NCI-H510A (cell line): ENCODE results near the gene STKLD1.

Source experiments
- DNase-seq: peaks from one replicate; lab custom pipeline; 2025; lab: John Stamatoyannopoulos, UW

The STKLD1 gene

GRCh38 chr9:133345596-133345995 lies 30.6 kb upstream of the STKLD1 start:
- DNase-seq, result no peak

- no peak for DNase-seq
Observed at GRCh38 chr9:133346021-133346785, 30.0 kb upstream of the STKLD1 start.

GRCh38 chr9:133347515-133347984 lies 28.6 kb upstream of the STKLD1 start:
- no peak for DNase-seq

GRCh38 chr9:133347985-133348717 lies 28.0 kb upstream of the STKLD1 start, which contains the start of the genes MED22 and RPL7A:
MED22 (minus strand) TSS chr9:133348131; CDS start chr9:133346662, 1,469 bp downstream.
RPL7A (plus strand) TSS chr9:133348218; CDS start chr9:133348244, 26 bp downstream.
- peak; percentile 85 for DNase-seq

GRCh38 chr9:133348718-133349573 lies 27.2 kb upstream of the STKLD1 start:
- DNase-seq, result no peak

- DNase-seq, result no peak
Observed at GRCh38 chr9:133349965-133350616, 26.1 kb upstream of the STKLD1 start.

GRCh38 chr9:133351526-133351907 lies 24.6 kb upstream of the STKLD1 start:
- DNase-seq, result no peak

GRCh38 chr9:133351908-133352634 lies 24.1 kb upstream of the STKLD1 start:
- no peak for DNase-seq

- no peak for DNase-seq
Observed at GRCh38 chr9:133352635-133353340, 23.4 kb upstream of the STKLD1 start.

GRCh38 chr9:133353548-133353947 lies 22.6 kb upstream of the STKLD1 start:
- DNase-seq, result no peak

- DNase-seq, result no peak
Observed at GRCh38 chr9:133354766-133355165, 21.4 kb upstream of the STKLD1 start.

GRCh38 chr9:133355881-133356357 lies 20.2 kb upstream of the STKLD1 start:
- DNase-seq, result no peak

GRCh38 chr9:133356391-133357091 lies 19.6 kb upstream of the STKLD1 start, which contains the start of the genes SURF1 and SURF2:
SURF1 (minus strand) TSS chr9:133356487; CDS start chr9:133356453, 34 bp downstream.
SURF2 (plus strand) TSS chr9:133356550; CDS start chr9:133356593, 43 bp downstream.
- peak; percentile 73 for DNase-seq

- no peak for DNase-seq
Observed at GRCh38 chr9:133357656-133358055, 18.5 kb upstream of the STKLD1 start.

GRCh38 chr9:133359399-133360175 lies 16.6 kb upstream of the STKLD1 start:
- no peak for DNase-seq

GRCh38 chr9:133360400-133361393 lies 15.5 kb upstream of the STKLD1 start:
- no peak for DNase-seq

GRCh38 chr9:133361507-133362092 lies 14.6 kb upstream of the STKLD1 start:
- DNase-seq, result no peak
